Stimulated activated CD4-positive, alpha-beta T cell treated with anti-CD3 and anti-CD28 coated beads, Interleukin-12 subunit alpha, Interleukin-12 subunit beta, amount 100 ng/mL, for 24 hours (primary cell): ENCODE results near the gene C11orf71.

Experiments
- DNase-seq, 2 experiments: peaks; one replicate each; pipeline ENCODE4 v3.0.0-alpha.2; 2020; ENCODE audit warnings: low read depth in 2 of 2

C11orf71 gene

DNA sequence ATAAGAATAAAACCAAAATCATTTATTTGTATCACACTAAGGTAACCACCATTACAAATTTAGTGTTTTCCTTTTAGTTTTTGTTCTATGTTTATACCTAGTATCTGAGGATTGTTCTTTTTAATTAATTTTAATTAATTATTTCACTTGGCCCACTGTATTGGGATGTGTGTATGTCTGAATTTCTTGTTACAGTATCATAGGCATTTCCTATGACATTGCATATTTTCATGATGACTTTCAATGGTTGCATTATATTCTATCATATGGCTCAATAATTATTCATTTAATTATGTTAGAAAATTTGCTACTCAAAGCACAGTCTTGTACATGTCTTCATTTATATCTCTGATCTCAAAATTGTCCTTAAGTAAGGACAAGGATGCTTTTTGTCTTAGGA, 41.0 kb downstream of the C11orf71 start:
- no peak for DNase-seq

- no peak for DNase-seq
Measured at GRCh38 chr11:114358716-114359115, 41.6 kb downstream of the C11orf71 start.

DNA sequence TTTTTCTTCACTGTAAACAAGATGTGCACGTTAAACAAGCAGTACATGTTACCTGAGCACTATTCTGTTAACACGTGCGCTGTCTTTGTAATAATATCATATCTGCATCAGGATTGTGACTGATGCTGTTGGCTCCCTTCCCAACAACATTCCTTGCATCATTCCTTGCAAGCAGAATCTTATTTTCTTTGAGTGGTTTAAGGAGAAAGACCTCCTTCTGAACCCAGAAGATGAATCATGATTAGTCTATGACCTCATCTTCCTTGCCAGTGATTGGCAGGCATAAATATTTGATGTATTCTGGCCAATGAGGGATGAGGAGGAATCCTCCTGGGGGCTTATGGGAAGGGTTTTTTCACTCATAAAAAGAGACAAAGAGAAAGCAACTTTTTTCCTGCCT, 46.2 kb downstream of the C11orf71 start:
- DNase-seq = no peak

DNA sequence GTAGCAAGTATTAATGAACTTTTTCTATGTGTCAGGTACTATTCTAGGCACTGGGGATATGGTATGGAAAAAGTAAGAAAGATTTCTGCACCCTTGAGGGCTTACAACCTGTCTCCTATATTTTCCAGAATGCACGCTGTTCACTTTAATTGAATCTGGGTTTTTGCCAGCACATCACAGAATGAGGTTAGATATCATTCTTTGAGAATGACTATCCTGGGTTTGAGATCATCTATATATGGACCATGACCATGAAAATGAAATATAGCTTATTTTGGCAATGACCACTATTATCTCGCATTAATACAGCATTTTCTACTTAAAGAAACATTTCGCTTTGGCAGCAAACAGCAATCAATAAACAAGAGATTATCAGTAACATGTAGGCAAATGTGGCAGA, 46.9 kb downstream of the C11orf71 start:
- no peak for DNase-seq

- DNase-seq = no peak
Measured at GRCh38 chr11:114350022-114350421, 50.3 kb downstream of the C11orf71 start.
